SKM-1 (cell line): Measurements from ENCODE around the gene IL36B.

Experiments used
- DNase-seq: peaks from one replicate; lab custom pipeline; 2025; ENCODE audit not compliant: unreplicated experiment; lab: John Stamatoyannopoulos, UW

IL36B gene

GRCh38 chr2:113012436-113013335, 40.0 kb downstream of the IL36B start:
- DNase-seq: no peak

DNA sequence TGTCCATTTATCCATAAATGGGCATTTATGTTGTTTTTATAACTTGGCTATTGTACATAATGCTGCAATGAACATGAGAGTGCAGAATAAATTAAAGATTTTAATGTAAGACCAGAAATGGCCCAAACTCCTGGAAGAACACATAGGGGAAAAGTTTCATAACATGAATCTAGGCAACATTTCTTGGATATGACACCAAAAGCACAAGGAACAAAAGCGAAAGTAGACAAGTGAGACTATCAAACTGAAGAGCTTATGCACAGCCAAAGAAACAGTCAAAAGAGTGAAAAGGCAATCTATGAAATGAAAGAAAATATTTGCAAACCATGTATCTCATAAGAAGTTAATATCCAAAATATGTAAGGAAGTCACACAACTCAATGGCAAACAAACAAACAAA, 41.6 kb downstream of the IL36B start:
- no peak for DNase-seq

DNA sequence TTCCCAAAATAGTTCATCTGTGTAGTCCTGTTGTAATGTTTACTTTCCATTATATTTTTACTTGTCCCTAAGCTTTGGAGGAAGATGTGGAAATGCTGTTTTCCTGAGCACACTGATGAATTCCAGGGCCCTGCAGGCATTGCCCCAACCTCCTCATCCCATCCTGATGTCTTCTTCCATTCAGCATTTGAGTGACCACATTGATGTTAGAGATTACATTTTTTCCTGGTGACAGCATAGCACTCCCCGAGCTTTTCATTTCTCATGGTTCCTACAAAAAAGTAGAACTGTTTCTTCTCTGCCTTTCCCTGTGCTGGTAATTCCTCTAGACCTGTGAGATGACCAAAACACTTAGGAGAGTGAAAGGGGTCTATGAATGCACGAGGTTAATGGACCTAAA, 42.6 kb downstream of the IL36B start:
- no peak for DNase-seq

GRCh38 chr2:113009622-113010021, 43.0 kb downstream of the IL36B start:
- DNase-seq: no peak

- DNase-seq: no peak
Measured at GRCh38 chr2:113007250-113007649, 45.4 kb downstream of the IL36B start.

GRCh38 chr2:113005030-113005509, 47.6 kb downstream of the IL36B start, which contains the start of gene IL36A:
Gene IL36A, plus strand, starts transcription at chr2:113005459. Its CDS starts 413 bp downstream, at chr2:113005872.
- DNase-seq: no peak

DNA sequence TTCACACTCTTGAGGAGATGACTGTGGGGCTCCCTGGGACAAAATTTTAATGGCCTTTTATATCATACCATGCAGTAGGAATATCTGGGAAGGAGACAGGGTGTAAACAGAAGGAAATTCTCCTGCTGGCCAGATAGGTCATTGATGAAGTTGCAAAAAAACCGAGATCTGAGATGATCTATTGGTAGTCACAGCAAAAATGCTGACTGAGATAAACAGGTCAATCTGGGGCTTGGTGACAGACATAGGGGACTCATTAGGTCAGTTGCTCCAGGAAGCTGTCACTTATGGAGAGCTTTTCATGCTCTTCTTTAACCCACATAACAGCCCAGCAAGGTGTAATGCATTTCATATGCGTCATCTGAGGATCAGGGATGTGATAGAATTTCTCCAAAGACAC, 50.0 kb downstream of the IL36B start:
- DNase-seq: no peak

- no peak for DNase-seq
Measured at GRCh38 chr2:113000436-113000835, 52.2 kb downstream of the IL36B start.

DNA sequence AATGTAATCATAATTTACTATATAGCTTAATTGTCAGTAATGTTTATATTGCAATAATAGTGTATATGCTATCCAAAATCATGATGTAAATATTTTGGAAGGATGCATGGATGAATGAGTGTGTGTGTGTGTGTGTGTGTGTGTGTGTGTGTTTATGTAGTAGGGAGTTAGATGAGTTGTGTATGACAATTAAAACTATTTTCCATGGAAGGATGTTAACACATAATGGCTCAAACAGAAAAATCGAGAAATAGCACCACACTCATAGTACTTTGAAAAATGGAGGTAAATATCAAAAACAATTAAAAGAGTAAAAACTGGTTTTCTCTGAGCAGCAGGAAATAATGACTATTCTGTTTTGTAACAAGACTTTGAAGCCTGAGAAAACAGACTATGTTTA, 55.5 kb downstream of the IL36B start:
- no peak for DNase-seq

DNA sequence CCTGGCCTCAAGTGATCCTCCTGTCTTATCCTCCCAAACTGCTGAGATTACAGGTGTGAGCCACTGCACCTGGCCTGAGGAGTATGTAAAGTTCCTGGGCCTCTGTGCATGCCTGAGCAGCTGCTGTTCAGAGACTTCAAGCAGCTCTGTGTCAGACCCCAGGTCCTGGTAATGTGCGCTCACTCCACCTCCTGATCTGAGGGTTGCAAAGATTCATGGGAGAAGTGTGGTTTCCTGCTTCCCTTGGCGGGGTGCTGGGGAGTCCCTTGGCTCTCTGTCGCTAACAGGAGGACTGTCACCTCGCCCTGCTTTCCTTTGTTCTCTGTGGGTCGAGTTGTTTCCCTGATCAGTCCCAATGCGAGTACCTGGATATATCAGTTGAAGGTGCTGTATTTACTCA, 56.0 kb downstream of the IL36B start:
- no peak for DNase-seq

GRCh38 chr2:112995346-112995920, 57.2 kb downstream of the IL36B start:
- no peak for DNase-seq

DNA sequence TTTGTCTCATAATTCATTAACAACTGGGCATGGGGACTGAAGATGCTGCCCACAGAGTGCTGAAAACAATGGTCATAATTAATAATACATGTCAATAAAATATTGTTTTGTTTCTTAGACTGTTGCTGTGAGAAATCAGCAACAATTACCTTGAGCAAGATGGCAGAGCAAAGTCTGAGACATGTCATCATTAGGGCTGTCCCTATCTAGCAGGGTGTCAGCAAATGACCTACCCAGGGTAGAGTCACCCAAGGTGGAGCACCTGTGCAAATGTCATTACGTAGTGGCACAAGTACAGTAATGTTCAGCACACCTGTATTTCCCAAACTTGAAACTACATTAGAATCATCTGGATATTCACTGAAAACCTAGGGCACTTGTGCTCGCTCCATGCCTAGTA, 58.0 kb downstream of the IL36B start:
- no peak for DNase-seq

GRCh38 chr2:112993831-112994230, 58.8 kb downstream of the IL36B start:
- DNase-seq: no peak

- DNase-seq: no peak
Measured at GRCh38 chr2:112989611-112990010, 63.1 kb downstream of the IL36B start.

DNA sequence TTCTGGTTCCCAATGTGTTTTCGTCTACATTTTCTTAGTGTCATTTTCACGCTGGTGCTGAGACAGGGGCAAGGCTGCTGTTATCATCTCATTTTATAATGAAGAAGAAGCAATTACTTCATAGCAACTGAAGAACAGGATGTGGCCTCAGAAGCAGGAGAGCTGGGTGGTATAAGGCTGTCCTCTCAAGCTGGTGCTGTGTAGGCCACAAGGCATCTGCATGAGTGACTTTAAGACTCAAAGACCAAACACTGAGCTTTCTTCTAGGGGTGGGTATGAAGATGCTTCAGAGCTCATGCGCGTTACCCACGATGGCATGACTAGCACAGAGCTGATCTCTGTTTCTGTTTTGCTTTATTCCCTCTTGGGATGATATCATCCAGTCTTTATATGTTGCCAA, 67.6 kb downstream of the IL36B start:
- DNase-seq: no peak

- DNase-seq: no peak
Measured at GRCh38 chr2:112980537-112980936, 72.1 kb downstream of the IL36B start.

- DNase-seq: no peak
Measured at GRCh38 chr2:112979731-112980130, 72.9 kb downstream of the IL36B start.

- DNase-seq: no peak
Measured at GRCh38 chr2:112977559-112978056, 75.1 kb downstream of the IL36B start, which contains the start of gene IL36G. Gene IL36G, plus strand, starts transcription at chr2:112978006. Its CDS starts 633 bp downstream, at chr2:112978639.
